Stimulated activated CD8-positive, alpha-beta memory T cell treated with anti-CD3 and anti-CD28 coated beads, Interleukin-12 subunit alpha, Interleukin-12 subunit beta, amount 100 ng/mL, for 4 hours (primary cell): Measurements from ENCODE around the gene DOCK1.

Experiments
- DNase-seq: peaks from one replicate; pipeline ENCODE4 v3.0.0-alpha.2; 2020; ENCODE audit warnings: low read depth

The DOCK1 gene

GRCh38 chr10:126955396-126955795 is 50.2 kb downstream of the DOCK1 start:
- DNase-seq: no peak

- no peak for DNase-seq
Observed at GRCh38 chr10:126955934-126956711, 50.9 kb downstream of the DOCK1 start.

- DNase-seq: no peak
Observed at GRCh38 chr10:126956712-126957108, 51.5 kb downstream of the DOCK1 start.

GRCh38 chr10:126957111-126957510 is 51.9 kb downstream of the DOCK1 start:
- no peak for DNase-seq

GRCh38 chr10:126959431-126959830 is 54.2 kb downstream of the DOCK1 start:
- no peak for DNase-seq

GRCh38 chr10:126959906-126960685 is 54.9 kb downstream of the DOCK1 start:
- DNase-seq: no peak

GRCh38 chr10:126963354-126963753 is 58.1 kb downstream of the DOCK1 start:
- DNase-seq: no peak

- no peak for DNase-seq
Observed at GRCh38 chr10:126964190-126964589, 59.0 kb downstream of the DOCK1 start.

GRCh38 chr10:126966938-126967337 is 61.7 kb downstream of the DOCK1 start:
- DNase-seq: no peak

- DNase-seq: no peak
Observed at GRCh38 chr10:126969310-126969709, 64.1 kb downstream of the DOCK1 start.

- no peak for DNase-seq
Observed at GRCh38 chr10:126972635-126973414, 67.6 kb downstream of the DOCK1 start.

GRCh38 chr10:126975221-126975620 is 70.0 kb downstream of the DOCK1 start:
- no peak for DNase-seq

GRCh38 chr10:126977216-126977615 is 72.0 kb downstream of the DOCK1 start:
- DNase-seq: no peak

- DNase-seq: no peak
Observed at GRCh38 chr10:126979311-126979710, 74.1 kb downstream of the DOCK1 start.

- DNase-seq: no peak
Observed at GRCh38 chr10:126993208-126993607, 88.0 kb downstream of the DOCK1 start.

- no peak for DNase-seq
Observed at GRCh38 chr10:126997801-126998590, 92.8 kb downstream of the DOCK1 start.

- DNase-seq: no peak
Observed at GRCh38 chr10:127000598-127000997, 95.4 kb downstream of the DOCK1 start.

- no peak for DNase-seq
Observed at GRCh38 chr10:127003032-127003685, 97.9 kb downstream of the DOCK1 start.

- no peak for DNase-seq
Observed at GRCh38 chr10:127006453-127006852, 101.2 kb downstream of the DOCK1 start.

GRCh38 chr10:127009366-127009765 is 104.1 kb downstream of the DOCK1 start:
- no peak for DNase-seq

- no peak for DNase-seq
Observed at GRCh38 chr10:127011174-127011573, 105.9 kb downstream of the DOCK1 start.
